HG03095 (cell line): ENCODE data around the gene RTP1.
"Not testable (repeated sequence)": the region's sequence is repeated elsewhere in the genome, so short reads cannot be mapped to it uniquely, and the experiment has no call there.

ENCODE experiments used
- ATAC-seq: cut with Tn5 transposase; IDR thresholded peaks from one replicate; pipeline ENCODE4 v1.9.1; 2021; ENCODE audit warnings: moderate library complexity; ENCODE audit not compliant: unreplicated experiment

RTP1 gene

DNA sequence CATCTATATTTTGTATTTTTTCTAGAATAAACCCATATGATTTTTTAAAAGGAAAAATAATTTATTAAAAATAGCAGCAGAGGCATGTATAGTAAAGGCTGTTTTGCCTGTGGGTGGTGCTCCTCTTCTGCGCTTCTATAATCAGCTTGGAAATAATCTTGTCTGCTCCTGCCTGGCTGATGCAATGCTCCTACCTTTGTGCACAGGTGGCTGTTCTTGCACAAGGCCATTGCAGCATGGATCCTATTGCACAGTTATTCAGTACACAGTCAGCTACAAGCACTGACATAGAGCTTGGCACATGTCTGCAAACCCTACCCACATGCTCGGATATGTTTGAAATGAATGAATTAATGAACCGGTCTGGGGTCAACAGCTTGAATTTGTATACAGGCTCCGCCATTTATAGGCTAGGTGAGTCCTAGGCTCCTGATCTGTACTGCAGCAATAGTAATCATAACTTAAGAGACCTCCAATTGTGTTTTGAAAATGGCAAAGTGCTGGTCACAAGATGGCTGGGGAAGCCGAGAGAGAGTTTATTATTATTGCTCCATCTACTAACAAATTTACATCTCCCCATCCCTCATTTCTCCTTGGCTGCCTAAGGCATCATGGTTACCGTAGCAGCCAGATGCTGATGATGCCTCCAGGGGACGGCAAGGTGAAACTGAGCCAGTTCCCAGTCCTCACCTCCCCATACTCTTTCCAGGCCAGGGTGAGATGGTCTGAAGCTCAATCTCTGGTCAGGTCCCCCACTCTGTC lies 532 bp upstream of the RTP1 start:
- ATAC-seq, result no peak

- ATAC-seq, result no peak
Observed at GRCh38 chr3:187198490-187198889, 1.2 kb downstream of the RTP1 start.

GRCh38 chr3:187199463-187200050 lies 2.3 kb downstream of the RTP1 start:
- not testable (repeated sequence) for ATAC-seq

- ATAC-seq, result no peak
Observed at GRCh38 chr3:187205683-187206082, 8.4 kb downstream of the RTP1 start.

DNA sequence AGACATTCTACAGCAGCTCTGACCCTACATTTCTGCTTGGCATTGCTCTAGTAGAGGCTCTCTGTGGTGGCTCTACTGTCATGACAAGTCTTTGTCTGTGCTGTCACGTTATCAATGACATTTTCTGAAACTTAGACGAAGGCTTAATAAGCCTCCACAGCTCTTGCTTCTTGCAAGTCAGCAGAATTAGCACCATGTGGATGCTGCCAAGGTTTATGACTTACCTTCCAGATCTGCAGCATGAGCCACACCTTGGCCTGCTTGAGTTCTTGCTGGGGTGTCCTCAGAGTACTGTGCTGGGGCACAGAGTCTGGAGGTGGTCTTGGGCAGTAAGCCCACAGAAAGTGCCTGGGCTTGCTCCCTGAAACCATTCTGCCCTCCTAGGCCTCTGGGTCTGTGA lies 9.8 kb downstream of the RTP1 start:
- no peak for ATAC-seq

DNA sequence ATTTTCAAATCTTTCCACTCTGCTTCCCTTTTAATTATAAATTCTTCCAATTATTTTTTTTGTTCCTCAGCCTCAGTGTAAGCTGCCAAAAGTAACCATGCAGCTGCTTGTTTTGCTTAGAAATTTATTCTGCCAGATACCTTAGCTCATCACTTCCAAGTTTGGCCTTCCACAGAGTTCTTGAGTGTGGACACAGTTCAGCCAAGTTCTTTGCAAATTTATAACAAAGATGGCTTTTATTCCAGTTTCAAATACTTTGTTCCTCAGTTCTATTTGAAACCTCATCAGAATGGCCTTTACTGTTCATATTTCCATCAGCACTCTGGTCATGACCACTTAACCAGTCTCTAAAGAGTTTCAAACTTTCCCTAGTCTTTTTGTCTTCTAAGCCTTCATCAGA lies 10.3 kb downstream of the RTP1 start:
- ATAC-seq, result no peak

- no peak for ATAC-seq
Observed at GRCh38 chr3:187208159-187208558, 10.9 kb downstream of the RTP1 start.

DNA sequence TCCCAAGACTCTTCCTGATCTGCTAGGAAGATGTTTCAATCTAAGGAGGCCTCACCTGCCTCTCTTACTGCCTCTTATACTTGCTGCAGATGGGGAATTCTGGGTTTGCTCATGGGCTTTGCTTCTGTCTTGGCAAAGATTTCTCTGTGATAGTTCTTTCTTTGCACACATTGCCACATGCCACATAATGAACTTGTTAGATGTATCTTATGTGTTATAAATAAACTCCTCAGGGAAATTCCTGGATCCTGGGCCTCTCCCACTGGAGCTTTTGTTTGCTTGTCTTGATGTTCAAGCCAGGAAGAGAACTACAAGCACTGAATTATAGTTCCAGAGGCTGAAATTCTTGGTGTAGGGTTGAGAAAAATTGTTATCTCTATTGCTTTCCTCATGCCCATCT lies 12.2 kb downstream of the RTP1 start:
- no peak for ATAC-seq

- ATAC-seq, result no peak
Observed at GRCh38 chr3:187210091-187210490, 12.8 kb downstream of the RTP1 start.

DNA sequence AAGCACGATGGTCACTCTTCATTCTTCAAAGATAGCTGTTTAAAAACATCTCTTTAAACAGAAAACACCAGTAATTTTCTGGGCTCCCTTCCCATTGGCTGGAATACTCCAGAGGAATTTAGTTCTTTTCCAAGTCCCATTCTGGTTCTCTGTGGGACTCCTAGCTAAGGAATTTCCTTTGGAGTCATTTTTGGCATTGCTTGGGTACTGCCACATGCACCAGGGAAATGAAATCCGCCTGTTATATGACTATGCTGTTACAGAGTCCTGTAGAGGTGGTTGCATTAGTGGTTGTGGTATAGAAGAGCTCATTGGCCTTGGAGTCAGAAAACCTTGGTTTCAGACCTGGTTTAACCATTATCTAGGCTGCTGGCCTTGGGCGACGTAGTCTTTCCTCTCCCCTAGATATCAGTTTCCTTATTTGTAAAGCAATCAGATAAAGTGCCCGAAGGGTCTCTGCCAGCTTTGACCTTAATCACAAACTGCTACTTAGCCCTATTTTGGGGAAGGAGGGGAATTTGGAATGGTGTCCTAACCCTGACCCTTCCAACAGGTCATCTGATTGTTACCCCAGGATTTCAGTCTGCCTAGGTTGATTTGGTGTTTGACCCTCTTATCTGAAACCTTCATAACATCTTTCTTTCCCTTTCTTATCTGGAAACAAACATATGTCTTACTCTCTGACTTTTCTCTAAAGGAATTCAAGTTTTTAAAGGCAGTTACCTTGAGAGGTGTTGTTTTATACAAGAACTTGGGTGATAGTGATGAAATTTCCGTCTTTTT lies 13.4 kb downstream of the RTP1 start:
- no peak for ATAC-seq

DNA sequence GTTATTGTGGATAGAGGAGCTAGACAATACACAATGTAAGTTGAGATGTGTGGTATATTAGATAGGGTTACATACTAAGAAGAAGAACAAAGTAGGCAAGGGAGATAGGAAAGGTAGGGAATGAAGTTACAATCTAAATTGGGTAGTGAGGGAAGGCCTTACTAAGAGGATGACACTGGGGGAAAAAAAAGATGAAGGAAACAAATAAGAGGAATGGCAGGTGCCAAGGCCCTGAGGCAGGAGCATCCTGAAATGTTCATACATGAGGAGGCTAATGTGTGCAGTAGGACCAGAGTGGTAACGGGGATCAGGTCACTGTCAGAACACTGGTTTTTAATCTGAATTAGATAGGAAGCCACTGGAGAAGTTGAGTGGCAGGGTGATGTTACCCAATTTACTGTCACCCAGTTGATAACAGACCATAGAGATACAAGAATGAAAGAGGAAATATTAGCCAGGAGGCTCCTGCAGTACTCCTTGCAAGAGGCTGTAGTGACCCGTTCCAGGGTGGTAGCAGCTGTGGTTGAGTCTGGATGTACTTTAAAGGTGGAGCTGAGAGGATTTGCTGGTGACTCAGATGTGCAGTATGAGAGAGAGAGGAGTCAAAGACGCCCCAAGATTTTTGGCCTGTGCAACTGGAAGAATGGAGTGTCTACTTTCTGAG lies 14.4 kb downstream of the RTP1 start:
- no peak for ATAC-seq

GRCh38 chr3:187212196-187212545 lies 14.9 kb downstream of the RTP1 start:
- ATAC-seq, result no peak

DNA sequence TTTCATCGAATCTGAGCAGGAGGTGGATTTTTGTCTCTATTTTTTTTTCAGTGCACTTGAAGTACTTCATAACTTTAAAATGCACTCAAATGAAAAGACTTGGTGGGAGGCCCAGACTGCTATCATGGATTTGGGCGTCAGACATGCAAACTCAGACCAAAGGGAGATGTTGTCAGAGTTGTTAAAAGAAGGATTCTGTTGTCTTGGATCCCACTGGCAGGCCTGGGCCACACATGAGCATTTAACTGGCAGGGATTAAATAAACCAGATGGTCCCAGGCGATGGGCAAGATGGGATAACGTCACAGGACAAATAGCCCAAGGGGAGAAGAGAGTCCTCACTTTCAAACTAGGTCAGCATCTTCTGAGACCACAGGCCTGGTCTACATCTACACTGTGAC lies 15.4 kb downstream of the RTP1 start:
- no peak for ATAC-seq

DNA sequence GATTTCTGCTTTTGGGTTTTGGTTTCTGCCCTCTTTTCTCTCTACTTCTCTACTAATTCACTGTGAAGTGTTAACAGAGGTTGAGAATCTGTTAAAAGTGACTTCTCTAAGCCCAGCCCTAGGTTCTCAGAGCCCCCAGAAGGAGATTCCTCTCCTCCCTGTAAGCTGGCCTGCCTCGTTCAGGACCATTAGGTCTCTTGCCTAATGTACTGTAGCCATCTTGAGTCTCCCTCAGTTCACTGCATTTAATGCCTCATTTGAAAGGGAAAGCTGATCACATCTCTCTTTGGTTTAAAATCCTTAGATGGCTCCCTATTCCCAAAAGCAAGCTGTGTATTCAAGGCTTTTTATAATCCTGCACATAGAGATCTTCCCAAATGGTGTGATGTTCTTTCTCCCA lies 16.3 kb downstream of the RTP1 start:
- no peak for ATAC-seq

- ATAC-seq, result no peak
Observed at GRCh38 chr3:187215460-187215859, 18.2 kb downstream of the RTP1 start.

DNA sequence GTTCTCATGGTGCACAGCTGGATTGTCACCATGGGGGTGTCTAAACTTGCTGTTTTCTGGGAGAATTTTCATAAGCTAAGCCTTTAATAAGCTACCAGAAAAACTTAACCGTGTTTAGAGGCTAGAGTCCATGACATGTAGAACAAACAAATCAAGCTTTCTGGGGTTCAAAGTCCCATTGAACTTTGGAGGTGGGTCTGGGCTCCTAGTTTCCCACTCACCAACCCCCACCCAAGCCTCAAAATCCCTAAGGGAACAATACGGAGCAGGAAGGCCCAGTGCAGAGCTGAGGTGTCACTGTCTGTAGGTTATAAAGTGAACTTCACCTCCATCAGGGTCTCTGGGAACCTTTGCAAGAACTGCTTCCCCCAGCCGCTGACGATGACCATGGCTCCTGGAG lies 25.5 kb downstream of the RTP1 start:
- no peak for ATAC-seq

GRCh38 chr3:187223799-187224198 lies 26.5 kb downstream of the RTP1 start:
- no peak for ATAC-seq

DNA sequence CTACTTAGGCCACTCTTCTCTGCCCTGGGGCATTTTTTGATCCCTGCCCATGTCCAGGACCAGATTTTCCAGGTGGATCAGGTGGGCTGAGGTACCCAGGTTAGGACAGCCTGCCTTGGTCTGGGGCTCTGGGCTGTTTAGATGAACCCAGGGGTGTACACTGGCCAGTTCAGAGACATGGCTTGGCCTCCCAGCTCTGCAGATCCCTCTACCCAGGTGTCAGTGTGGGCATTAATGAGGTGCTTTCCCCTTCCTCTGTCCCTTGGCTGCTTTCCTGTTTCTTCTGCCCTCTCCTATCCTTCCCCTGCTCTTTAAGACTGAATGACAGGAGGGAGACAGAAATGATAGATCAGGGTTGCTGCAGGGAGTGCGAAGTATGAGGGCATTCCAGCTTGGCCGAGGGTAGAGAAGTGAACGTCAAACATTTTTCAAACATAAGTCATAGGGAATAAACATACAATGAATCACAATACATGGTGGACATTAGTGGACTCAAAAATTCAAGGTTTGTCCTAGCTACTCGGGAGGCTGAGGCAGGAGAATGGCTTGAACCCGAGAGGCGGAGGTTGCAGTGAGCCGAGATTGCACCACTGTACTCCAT lies 30.5 kb downstream of the RTP1 start:
- no peak for ATAC-seq

GRCh38 chr3:187228740-187229139 lies 31.5 kb downstream of the RTP1 start:
- ATAC-seq, result no peak

DNA sequence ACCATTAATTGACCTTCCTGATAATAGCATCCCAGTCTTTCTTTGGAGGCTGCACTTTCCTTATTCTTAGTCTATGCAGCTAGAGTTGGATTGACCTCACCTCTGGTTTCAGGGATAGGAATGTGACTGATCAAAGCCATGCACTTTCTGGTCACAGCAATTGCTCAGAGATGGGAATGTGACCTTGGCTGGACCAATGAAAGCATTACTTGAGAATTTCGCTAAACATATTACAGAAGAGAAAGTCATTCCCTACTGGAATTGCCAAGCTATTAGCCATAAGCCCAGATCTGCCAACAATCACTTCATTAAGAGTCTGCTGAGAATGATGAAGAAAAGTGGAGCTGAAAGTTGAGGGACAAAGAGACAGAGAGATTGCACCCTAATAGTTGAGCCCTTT lies 32.7 kb downstream of the RTP1 start:
- ATAC-seq, result no peak

DNA sequence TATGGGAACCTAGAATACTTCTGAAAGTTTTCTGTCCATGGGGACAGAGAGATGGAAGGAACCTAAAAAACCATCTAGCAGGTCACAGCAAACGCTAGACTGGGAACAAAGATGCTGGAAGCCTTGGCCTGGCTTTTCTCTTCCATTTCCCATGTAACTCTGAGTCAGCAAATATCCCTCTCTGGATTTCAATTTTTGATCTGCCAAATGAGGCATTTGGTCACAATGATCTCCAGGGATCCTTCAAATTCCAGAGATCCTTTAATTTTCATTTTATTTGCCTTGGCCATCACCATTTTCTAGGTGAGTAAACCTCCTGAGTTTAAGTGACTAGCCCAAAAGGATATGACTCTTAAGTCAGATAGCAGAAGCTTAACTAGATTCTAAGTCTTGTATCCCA lies 39.7 kb downstream of the RTP1 start:
- ATAC-seq, result no peak
